ENCODE results near the gene EXOC1L.

The EXOC1L gene

GRCh38 chr4:55880652-55881280 lies 61.2 kb downstream of the EXOC1L start:
- ChIA-PET CTCF (no interaction called here), POLR2A (no interaction called here)
- TF ChIP-seq FOXM1 (IDR thresholded peaks at IDR 0.05; ENCODE audit: borderline replicate concordance) (no peak), FOXK2 (IDR thresholded peaks at IDR 0.05) (no peak), NFRKB (IDR thresholded peaks at IDR 0.05) (no peak), ZNF384 (IDR thresholded peaks at IDR 0.05) (no peak), TARDBP (IDR thresholded peaks at IDR 0.05) (no peak), SUZ12 (IDR thresholded peaks at IDR 0.05) (no peak), BHLHE40 (IDR thresholded peaks at IDR 0.05; ENCODE audit: borderline replicate concordance) (no peak), L3MBTL2 (conservative IDR thresholded peaks at IDR 0.05) (no peak), CTBP1 (IDR thresholded peaks at IDR 0.05; ENCODE audit: borderline replicate concordance) (no peak), FOXA1 (IDR thresholded peaks at IDR 0.05) (no peak), HDGF (IDR thresholded peaks at IDR 0.05; ENCODE audit: borderline replicate concordance) (no peak), SP1 (IDR thresholded peaks at IDR 0.05) (no peak), LEF1 (IDR thresholded peaks at IDR 0.05; ENCODE audit: borderline replicate concordance) (no peak), ELF4 (IDR thresholded peaks at IDR 0.05) (no peak), PKNOX1 (IDR thresholded peaks at IDR 0.05) (no peak), ARNT (IDR thresholded peaks at IDR 0.05) (no peak)
- DNase-seq (ENCODE audit: extremely low spot score), result no peak

- TF ChIP-seq LEF1 (IDR thresholded peaks at IDR 0.05; ENCODE audit: borderline replicate concordance) (no peak), NFRKB (IDR thresholded peaks at IDR 0.05) (no peak), L3MBTL2 (conservative IDR thresholded peaks at IDR 0.05) (no peak), ZNF384 (IDR thresholded peaks at IDR 0.05) (no peak), HDGF (IDR thresholded peaks at IDR 0.05; ENCODE audit: borderline replicate concordance) (no peak), ELF4 (IDR thresholded peaks at IDR 0.05) (no peak), ARNT (IDR thresholded peaks at IDR 0.05) (no peak), CTBP1 (IDR thresholded peaks at IDR 0.05; ENCODE audit: borderline replicate concordance) (no peak), FOXK2 (IDR thresholded peaks at IDR 0.05) (no peak), PKNOX1 (IDR thresholded peaks at IDR 0.05) (no peak), SUZ12 (IDR thresholded peaks at IDR 0.05) (no peak), FOXA1 (IDR thresholded peaks at IDR 0.05) (no peak), FOXM1 (IDR thresholded peaks at IDR 0.05; ENCODE audit: borderline replicate concordance) (no peak)
- POLR2A ChIA-PET, result no interaction called here
Measured at GRCh38 chr4:55884093-55884850, 64.7 kb downstream of the EXOC1L start.

GRCh38 chr4:55884851-55885219 lies 65.2 kb downstream of the EXOC1L start:
- TF ChIP-seq L3MBTL2 (conservative IDR thresholded peaks at IDR 0.05) (no peak), FOXK2 (IDR thresholded peaks at IDR 0.05) (no peak), ZNF384 (IDR thresholded peaks at IDR 0.05) (no peak), SP1 (IDR thresholded peaks at IDR 0.05) (no peak), ELF4 (IDR thresholded peaks at IDR 0.05) (no peak), SUZ12 (IDR thresholded peaks at IDR 0.05) (no peak), LEF1 (IDR thresholded peaks at IDR 0.05; ENCODE audit: borderline replicate concordance) (no peak), HDGF (IDR thresholded peaks at IDR 0.05; ENCODE audit: borderline replicate concordance) (no peak), TARDBP (IDR thresholded peaks at IDR 0.05) (no peak), CTBP1 (IDR thresholded peaks at IDR 0.05; ENCODE audit: borderline replicate concordance) (no peak), FOXA1 (IDR thresholded peaks at IDR 0.05) (no peak), ARNT (IDR thresholded peaks at IDR 0.05) (no peak), FOXM1 (IDR thresholded peaks at IDR 0.05; ENCODE audit: borderline replicate concordance) (no peak), NFRKB (IDR thresholded peaks at IDR 0.05) (no peak), BHLHE40 (IDR thresholded peaks at IDR 0.05; ENCODE audit: borderline replicate concordance) (no peak), PKNOX1 (IDR thresholded peaks at IDR 0.05) (no peak)
- ChIA-PET CTCF (no interaction called here), POLR2A (no interaction called here)
- DNase-seq (ENCODE audit: extremely low spot score), result no peak

More at GRCh38 chr4:55884093-55884850, 64.7 kb downstream of the EXOC1L start:
- CTCF ChIA-PET, result no interaction called here
- no peak for DNase-seq (ENCODE audit: extremely low spot score)

All from HEK293T (cell line).